GM19455 (cell line): ENCODE results near the gene LSMEM2.

Experiments
- ATAC-seq: cut with Tn5 transposase; IDR thresholded peaks from one replicate; pipeline ENCODE4 v1.9.1; 2021; ENCODE audit not compliant: unreplicated experiment

Gene LSMEM2

GRCh38 chr3:50337175-50337861, 58.4 kb downstream of the LSMEM2 start:
- ATAC-seq, result peak; percentile 66
